ACC112 (cell line): ENCODE results near the gene SMIM15.
"Not testable (repeated sequence)": the region's sequence is repeated elsewhere in the genome, so short reads cannot be mapped to it uniquely, and the experiment has no call there.

Source experiments
- H2AFZ ChIP-seq: fragments of 200-600 bp; sonication (generic); one replicate; pipeline ENCODE4 v1.6.0; 2017; ENCODE audit warnings: antibody characterized with exemption, low read length; ENCODE audit not compliant: unreplicated experiment
- H3K27ac ChIP-seq: fragments of 200-600 bp; sonication (generic); 2 replicates; pipeline ENCODE4 v1.5.1; 2014; ENCODE audit warnings: low read depth, mild to moderate bottlenecking, antibody characterized with exemption, low read length, moderate library complexity
- H3K27me3 ChIP-seq: fragments of 200-600 bp; sonication (generic); 2 replicates; pipeline ENCODE4 v1.6.1; 2014; ENCODE audit warnings: mild to moderate bottlenecking, antibody characterized with exemption, low read length, moderate library complexity, mixed read lengths; ENCODE audit not compliant: insufficient read depth
- H3K36me3 ChIP-seq: fragments of 200-600 bp; sonication (generic); 2 replicates; pipeline ENCODE4 v1.6.1; 2016; ENCODE audit warnings: mild to moderate bottlenecking, antibody characterized with exemption, low read length, moderate library complexity, mixed read lengths; ENCODE audit not compliant: insufficient read depth
- H3K4me1 ChIP-seq: fragments of 200-600 bp; sonication (generic); one replicate; pipeline ENCODE4 v1.6.1; 2016; ENCODE audit warnings: low read length, mixed read lengths; ENCODE audit not compliant: insufficient read depth, unreplicated experiment, control insufficient read depth
- H3K4me3 ChIP-seq: fragments of 200-600 bp; sonication (generic); 2 replicates; pipeline ENCODE4 v1.5.1; 2014; ENCODE audit warnings: mild to moderate bottlenecking, low read depth, low read length
- H3K79me2 ChIP-seq: fragments of 200-600 bp; sonication (generic); one replicate; pipeline ENCODE4 v1.6.0; 2016; ENCODE audit warnings: low read length; ENCODE audit not compliant: control insufficient read depth, unreplicated experiment, insufficient read depth

SMIM15 gene, protein sequence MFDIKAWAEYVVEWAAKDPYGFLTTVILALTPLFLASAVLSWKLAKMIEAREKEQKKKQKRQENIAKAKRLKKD

DNA sequence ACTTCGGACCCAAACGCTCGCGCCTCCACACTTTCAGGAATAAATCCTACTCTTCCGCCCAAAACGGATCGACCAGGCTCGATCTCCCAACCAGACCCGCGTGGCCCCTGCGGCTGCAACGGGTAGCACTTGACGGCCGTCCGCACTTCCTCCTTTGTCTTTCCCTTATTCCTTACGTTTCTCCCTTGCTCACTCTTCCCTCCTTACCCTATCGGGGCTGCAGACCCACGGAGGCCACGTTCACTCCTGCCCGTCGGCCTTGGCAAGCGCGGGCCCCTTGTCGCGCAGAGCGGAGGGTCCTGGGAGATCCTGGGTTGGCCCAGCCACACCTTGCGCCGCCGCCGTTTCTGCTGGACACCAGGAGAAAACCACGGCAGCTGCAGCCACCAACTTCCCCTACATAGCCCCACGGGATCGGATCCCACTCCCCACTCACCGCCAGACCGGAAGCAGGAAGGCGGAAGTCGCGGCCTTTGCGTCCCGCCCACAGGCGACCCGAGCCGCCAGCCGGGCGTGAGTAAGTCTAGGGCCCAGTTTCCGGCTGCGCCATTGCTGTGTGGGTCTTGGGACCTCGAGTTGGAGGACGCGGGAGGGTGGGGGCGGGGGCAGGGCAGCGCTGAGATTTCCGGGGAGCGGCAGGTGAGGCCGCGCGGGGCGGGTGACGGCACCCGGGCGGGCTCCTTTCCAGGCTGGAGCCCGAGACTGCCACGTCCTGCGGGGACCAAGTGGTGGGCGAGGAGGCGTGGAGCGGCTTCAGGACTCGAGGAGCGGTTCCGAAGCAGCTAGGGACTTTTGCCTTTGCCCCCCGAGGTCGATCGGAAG is at the start of gene SMIM15:
Gene SMIM15 (minus strand): TSS at position 459 of the 822 bp plus-strand sequence. CDS start 2,297 bp downstream, outside the sequence.
- Histone ChIP-seq H3K36me3 (peaks cover 17% of the 10 kb centered on the region), H3K79me2 (peaks cover 61% of the 10 kb centered on the region), H2AFZ (peak within 1 kb of the TSS; percentile 93), H3K27ac (peak within 1 kb of the TSS; percentile 83), H3K4me3 (peak within 1 kb of the TSS; percentile 89), H3K27me3 (no peaks in the 10 kb centered on the region), H3K4me1 (peaks cover 40% of the 10 kb centered on the region)

DNA sequence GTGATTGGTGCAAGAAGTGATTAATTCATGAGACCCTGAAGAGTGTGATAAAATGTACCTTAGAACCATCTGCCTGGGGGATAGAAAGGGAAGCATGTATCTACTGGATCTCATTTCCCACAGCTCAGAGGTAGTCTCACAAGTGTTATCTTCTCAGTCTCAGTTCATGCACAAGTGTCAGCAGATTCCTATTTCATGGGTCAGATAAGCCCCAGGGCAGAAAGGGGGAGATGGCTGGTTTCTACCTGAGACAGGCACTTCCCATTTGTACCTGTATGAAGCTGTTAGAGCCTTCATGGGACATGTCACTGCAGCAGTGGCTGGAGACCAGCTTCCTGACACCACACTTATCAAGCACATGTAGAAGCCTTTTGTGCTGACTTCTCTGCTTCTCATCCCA is 45.6 kb upstream of the SMIM15 start:
- no peak overlapping the region for H2AFZ ChIP-seq
- H3K4me3 ChIP-seq = no peak overlapping the region
- H3K79me2 ChIP-seq = no peaks in the 10 kb centered on the region
- no peaks in the 10 kb centered on the region for H3K27me3 ChIP-seq
- H3K36me3 ChIP-seq = no peaks in the 10 kb centered on the region
- H3K4me1 ChIP-seq = no peaks in the 10 kb centered on the region
- H3K27ac ChIP-seq = no peak overlapping the region

DNA sequence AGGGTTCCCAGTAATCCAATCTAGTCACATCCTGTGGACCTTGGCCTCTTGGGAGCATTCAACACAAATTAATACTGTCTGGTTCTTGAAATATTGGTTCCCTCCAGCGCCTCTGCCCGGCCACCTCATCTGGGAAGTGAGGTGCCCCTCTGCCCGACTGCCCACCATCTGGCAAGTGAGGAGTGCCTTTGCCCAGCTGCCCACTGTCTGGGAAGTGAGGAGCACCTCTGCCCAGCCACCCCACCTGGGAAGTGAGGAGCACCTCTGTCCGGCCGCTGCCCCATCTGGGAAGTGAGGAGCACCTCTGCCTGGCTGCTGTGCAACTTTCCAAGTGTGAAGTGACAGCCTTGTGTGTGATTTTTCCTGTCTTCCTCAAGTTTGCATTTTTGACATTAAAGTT is 42.7 kb upstream of the SMIM15 start:
- Histone ChIP-seq H3K4me3 (no peak overlapping the region), H3K36me3 (no peaks in the 10 kb centered on the region), H3K4me1 (no peaks in the 10 kb centered on the region), H3K79me2 (no peaks in the 10 kb centered on the region), H2AFZ (no peak overlapping the region), H3K27ac (no peak overlapping the region), H3K27me3 (no peaks in the 10 kb centered on the region)

DNA sequence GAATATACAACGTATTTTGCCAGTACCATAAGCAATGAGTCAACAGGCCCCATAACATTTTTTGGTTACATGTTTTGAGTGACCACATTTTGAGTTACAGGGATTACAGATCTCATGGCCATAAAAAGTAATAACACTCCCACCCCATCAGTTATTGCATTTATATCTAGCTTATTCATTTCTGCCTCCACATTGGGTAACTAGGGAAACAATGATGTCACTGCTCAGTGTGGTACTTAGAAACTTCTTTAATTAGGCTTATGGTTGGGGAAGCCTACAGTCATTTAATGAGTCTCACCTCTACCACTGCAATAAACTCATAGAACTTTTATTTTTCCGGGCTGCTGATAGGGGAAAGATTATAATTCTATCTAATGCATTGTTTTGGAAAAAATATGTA is 39.9 kb upstream of the SMIM15 start:
- Histone ChIP-seq H2AFZ (no peak overlapping the region), H3K4me3 (no peak overlapping the region), H3K27ac (no peak overlapping the region), H3K79me2 (no peaks in the 10 kb centered on the region), H3K36me3 (no peaks in the 10 kb centered on the region), H3K4me1 (no peaks in the 10 kb centered on the region), H3K27me3 (no peaks in the 10 kb centered on the region)

DNA sequence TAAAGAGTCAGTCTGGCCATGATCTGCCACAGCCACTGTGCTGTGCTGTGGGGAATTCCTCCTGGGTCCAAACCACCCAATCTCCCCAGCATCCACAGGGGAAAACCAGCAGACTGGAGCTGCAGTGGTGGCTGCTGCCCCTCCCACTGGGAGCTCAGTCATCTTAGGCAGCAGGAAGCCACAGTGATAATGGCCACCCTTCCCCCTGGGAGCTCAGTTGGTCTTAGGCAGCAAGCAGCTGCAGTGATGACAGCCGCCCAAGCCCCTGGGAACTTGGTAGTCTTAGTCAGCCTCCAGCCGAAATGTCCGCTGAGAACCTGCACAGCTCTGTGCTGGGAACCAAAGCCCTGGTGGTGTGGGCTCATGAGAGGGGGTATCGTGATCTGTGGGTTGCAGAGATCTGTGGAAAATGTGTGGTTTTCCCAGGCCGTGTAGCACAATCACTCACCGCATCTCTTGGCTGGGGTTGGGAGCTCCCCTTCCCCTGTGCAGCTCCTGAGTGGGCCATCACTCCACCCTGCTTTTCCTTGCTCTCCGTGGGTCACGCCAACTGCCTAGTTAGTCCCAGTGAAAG is 38.4 kb upstream of the SMIM15 start:
- Histone ChIP-seq H3K27me3 (no peaks in the 10 kb centered on the region), H3K4me1 (no peaks in the 10 kb centered on the region), H3K36me3 (no peaks in the 10 kb centered on the region), H3K79me2 (no peaks in the 10 kb centered on the region), H3K4me3 (no peak overlapping the region), H3K27ac (no peak overlapping the region), H2AFZ (no peak overlapping the region)

DNA sequence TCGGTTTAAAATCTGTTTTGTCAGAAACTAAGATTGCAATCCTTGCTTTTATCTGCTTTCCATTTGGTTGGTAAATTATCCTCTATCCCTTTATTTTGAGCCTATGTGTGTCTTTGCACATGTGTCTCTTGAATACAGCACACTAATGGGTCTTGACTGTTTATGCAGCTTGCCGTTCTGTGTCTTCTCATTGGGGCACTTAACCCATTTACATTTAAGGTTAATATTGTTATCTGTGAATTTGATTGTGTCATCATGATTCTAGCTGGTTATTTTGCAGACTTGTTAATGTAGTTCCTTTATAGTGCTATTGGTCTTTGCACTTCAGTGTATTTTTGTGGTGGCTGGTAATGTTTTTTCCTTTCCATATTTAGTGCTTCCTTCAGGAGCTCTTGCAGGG is 36.3 kb upstream of the SMIM15 start:
- H3K36me3 ChIP-seq = no peaks in the 10 kb centered on the region
- no peaks in the 10 kb centered on the region for H3K4me1 ChIP-seq
- no peaks in the 10 kb centered on the region for H3K27me3 ChIP-seq
- no peak overlapping the region for H3K27ac ChIP-seq
- no peaks in the 10 kb centered on the region for H3K79me2 ChIP-seq
- H2AFZ ChIP-seq = no peak overlapping the region
- no peak overlapping the region for H3K4me3 ChIP-seq

DNA sequence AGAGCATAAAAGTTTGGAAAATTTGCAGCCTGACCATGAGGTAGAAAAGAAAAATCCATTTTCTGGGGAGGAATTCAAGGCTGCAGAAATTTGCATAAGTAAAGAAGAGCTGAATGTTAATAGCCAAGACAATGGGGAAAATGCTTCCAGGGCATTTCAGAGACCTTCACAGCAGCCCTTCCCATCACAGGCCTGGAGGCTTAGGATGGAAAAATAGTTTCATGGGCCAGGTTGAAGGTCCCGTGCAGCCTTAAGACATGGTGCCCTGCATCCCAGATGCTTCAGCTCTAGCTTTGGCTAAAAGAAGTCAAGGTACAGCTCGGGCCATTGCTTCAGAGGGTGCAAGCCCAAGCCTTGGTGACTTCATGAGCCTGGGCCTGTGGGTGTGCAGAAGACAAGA is 25.6 kb upstream of the SMIM15 start:
- not testable (repeated sequence) for H3K27me3 ChIP-seq, H3K79me2 ChIP-seq, H3K4me1 ChIP-seq, H3K4me3 ChIP-seq, H3K27ac ChIP-seq, H3K36me3 ChIP-seq, H2AFZ ChIP-seq

DNA sequence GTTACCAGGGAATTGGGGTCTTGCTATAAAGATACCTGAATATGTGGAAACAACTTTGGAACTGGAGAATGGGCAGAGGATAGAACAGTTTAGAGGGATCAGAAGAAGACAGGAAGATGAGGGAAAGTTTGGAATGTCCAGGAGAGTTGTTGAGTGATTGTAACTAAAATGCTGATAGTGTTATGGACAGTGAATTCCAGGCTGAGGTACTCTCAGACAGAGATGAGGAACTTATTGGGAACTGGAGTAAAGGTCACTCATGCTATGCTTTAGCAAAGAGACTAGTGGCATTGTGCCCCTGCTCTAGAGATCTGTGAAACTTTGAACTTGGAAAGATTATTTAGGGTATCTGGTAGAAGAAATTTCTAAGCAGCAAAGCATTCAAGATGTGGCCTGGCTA is 25.1 kb upstream of the SMIM15 start:
- not testable (repeated sequence) for H3K27me3 ChIP-seq, H3K4me3 ChIP-seq, H3K79me2 ChIP-seq, H2AFZ ChIP-seq, H3K27ac ChIP-seq, H3K36me3 ChIP-seq
- peaks cover 11% of the 10 kb centered on the region for H3K4me1 ChIP-seq

DNA sequence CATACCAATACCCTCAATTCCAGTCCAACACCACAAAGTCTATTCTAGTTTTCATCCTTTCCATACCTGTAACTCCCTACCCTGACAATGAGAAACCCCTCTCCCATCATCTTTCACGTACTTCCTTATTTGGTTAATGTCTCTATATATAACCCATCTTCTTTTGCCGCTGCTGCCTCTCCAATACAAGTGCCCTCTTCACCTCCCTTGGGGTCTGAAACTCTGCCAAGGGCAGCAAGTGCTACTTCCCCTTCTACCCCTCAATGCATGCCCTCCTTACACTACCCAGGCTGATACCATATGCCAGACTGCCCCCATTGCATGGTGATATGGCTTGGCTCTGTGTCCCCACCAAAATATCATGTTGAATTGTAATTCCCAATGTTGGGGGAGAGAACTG is 24.4 kb upstream of the SMIM15 start:
- no peak overlapping the region for H3K4me3 ChIP-seq
- no peaks in the 10 kb centered on the region for H3K27me3 ChIP-seq
- no peaks in the 10 kb centered on the region for H3K36me3 ChIP-seq
- no peak overlapping the region for H3K27ac ChIP-seq
- H3K4me1 ChIP-seq = peaks cover 18% of the 10 kb centered on the region
- H3K79me2 ChIP-seq = no peaks in the 10 kb centered on the region
- H2AFZ ChIP-seq = no peak overlapping the region

DNA sequence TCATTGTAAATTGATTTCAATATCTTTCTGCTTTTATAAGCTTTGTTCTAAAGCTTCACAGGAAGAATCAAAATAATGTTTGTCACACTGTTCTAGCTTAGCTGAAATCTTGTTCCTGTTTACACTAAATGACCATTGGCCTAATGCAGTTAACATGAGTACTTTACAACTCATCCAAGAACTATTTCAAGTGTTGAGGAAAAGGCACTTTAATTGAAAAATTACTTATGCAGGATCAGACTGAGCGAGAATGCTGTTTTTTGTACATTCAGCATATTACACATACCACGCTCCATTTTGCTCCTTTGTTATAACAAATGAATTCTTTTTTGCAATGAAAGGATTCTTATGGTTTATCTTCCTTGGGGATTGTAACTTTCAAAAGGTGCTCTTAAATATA is 22.4 kb upstream of the SMIM15 start:
- Histone ChIP-seq H3K36me3 (no peaks in the 10 kb centered on the region), H2AFZ (no peak overlapping the region), H3K4me3 (no peak overlapping the region), H3K27ac (no peak overlapping the region), H3K27me3 (no peaks in the 10 kb centered on the region), H3K4me1 (peaks cover 21% of the 10 kb centered on the region), H3K79me2 (no peaks in the 10 kb centered on the region)

DNA sequence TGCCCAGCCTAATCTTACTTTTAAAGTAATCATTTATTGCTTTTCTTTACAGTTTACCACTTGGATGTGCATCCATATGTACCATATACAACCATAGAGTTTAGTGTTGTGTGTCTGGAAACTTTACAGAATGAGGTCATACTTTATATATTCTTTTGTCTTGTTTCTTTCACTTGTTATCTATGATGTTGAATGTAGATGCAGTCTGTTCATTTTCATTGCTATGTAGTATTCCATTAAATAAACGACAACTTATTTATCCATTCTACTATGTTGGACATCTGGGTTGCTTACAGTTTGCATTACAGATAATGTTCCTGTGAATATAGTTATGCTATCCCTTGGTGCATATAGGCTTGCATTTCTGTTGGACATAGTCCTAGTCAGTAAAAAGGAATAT is 21.3 kb upstream of the SMIM15 start:
- peaks cover 21% of the 10 kb centered on the region for H3K4me1 ChIP-seq

More for the DNA sequence above, 21.3 kb upstream of the SMIM15 start:
- no peak overlapping the region for H3K27ac ChIP-seq
- no peaks in the 10 kb centered on the region for H3K79me2 ChIP-seq
- H2AFZ ChIP-seq = no peak overlapping the region
- H3K27me3 ChIP-seq = no peaks in the 10 kb centered on the region
- no peaks in the 10 kb centered on the region for H3K36me3 ChIP-seq
- no peak overlapping the region for H3K4me3 ChIP-seq
